ENCODE data around the gene SLC18A2. TPM values are rescaled to one million over a fixed set of nuclear protein-coding genes. Genes with fewer than 3 reads are reported as not detected.

The SLC18A2 gene
- total and polyA plus RNA-seq, 8 donors = 0.39 to 25.5 (median 1.9) TPM

DNA sequence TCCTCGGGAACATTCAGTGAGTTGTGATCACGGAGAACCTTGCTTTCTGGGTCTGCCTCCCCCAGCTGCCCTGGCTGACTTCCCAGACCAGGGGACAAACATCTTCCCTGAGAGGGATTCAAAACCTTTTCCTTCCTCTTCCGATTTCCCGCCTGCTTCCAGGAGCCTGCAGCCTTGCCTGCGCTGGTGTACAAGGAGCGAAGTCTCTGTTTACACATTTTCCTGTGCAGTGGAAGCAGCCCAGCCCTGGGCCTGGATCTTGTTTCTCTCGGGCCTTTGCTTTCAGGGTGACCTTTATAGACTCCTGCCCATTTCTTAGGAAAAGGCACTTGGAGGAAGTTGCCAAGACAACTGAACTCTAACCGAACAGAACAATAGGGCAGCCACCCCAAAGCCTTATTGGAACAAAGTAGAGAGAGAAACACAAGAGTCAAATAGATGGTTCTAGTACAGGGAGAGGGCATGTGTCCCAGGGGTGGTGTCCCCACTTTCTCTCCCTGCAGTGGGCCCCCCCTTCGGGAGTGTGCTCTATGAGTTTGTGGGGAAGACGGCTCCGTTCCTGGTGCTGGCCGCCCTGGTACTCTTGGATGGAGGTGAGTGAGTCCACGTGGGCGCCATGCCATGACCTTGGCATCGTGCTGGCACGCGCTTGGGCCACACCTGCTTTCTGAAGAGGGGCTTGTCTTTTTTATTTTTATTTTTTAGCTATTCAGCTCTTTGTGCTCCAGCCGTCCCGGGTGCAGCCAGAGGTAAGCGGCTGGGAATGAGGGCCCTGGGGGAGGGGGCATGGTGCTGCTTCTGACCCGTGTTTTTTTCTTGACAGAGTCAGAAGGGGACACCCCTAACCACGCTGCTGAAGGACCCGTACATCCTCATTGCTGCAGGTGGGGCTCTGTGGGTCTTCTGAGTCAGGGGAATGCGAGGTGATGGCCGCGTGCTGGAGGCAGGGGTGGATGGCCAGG lies 14.1 kb downstream of the SLC18A2 start:
- intact Hi-C loops (cut with DNase I) = no loop called here
- no peak overlapping the region for H3K4me3 ChIP-seq
- DNase-seq (no peak), FAIRE-seq (no peak), ATAC-seq (no peak)
- H3K9me3 ChIP-seq = no peaks in the 10 kb centered on the region
- H3K27me3 ChIP-seq = no peaks in the 10 kb centered on the region
- TF ChIP-seq, protein P1, sequence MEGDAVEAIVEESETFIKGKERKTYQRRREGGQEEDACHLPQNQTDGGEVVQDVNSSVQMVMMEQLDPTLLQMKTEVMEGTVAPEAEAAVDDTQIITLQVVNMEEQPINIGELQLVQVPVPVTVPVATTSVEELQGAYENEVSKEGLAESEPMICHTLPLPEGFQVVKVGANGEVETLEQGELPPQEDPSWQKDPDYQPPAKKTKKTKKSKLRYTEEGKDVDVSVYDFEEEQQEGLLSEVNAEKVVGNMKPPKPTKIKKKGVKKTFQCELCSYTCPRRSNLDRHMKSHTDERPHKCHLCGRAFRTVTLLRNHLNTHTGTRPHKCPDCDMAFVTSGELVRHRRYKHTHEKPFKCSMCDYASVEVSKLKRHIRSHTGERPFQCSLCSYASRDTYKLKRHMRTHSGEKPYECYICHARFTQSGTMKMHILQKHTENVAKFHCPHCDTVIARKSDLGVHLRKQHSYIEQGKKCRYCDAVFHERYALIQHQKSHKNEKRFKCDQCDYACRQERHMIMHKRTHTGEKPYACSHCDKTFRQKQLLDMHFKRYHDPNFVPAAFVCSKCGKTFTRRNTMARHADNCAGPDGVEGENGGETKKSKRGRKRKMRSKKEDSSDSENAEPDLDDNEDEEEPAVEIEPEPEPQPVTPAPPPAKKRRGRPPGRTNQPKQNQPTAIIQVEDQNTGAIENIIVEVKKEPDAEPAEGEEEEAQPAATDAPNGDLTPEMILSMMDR (IDR thresholded peaks at IDR 0.05) = no peak
- no peaks in the 10 kb centered on the region for H3K4me1 ChIP-seq
- no peaks in the 10 kb centered on the region for H3K36me3 ChIP-seq
- no peak overlapping the region for H3K27ac ChIP-seq
- 74 to 82% methylated on average over 26 of the region's 26 CpGs for WGBS, 2 donors

DNA sequence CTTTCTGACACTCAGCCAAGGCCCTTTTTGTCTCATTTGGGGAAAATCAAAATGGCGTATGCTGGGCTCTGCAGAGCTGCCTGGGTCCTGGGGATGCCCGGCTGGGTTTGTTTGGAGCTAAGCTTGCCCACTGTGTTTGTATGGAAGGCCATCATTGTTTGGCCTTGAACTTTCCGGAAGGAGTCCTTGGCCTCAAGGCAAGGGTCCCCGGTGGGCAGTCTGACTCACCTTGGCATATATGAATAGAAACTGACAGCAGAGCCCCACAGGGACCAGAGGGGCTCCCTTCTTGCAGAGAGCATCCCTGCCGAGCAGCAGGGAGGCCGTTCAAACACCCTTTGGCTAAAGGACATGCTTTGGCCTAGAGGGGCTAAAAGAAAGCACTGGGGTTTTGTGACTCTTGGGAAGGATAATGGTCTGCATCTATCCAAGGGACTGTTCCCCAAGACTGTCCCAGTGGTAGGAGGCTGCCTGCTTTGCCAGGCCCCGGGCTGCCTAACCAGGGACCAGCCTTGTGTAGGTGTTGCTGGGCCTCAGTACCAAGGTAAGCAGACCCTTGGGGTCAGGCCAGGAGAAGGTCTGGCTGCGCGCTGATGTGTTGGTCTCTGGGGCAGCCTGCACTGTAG lies 15.0 kb downstream of the SLC18A2 start:
- no peaks in the 10 kb centered on the region for H3K9me3 ChIP-seq
- no peak for ATAC-seq
- DNase-seq = no peak
- TF ChIP-seq, protein P1 (IDR thresholded peaks at IDR 0.05) = no peak
- no peaks in the 10 kb centered on the region for H3K4me1 ChIP-seq
- intact Hi-C loops (cut with DNase I) = no loop called here
- no peak overlapping the region for H3K4me3 ChIP-seq
- H3K27me3 ChIP-seq = no peaks in the 10 kb centered on the region
- H3K36me3 ChIP-seq = no peaks in the 10 kb centered on the region
- WGBS, 2 donors = 88 to 92% methylated on average over 9 of the region's 9 CpGs
- FAIRE-seq = no peak
- H3K27ac ChIP-seq = no peak overlapping the region

DNA sequence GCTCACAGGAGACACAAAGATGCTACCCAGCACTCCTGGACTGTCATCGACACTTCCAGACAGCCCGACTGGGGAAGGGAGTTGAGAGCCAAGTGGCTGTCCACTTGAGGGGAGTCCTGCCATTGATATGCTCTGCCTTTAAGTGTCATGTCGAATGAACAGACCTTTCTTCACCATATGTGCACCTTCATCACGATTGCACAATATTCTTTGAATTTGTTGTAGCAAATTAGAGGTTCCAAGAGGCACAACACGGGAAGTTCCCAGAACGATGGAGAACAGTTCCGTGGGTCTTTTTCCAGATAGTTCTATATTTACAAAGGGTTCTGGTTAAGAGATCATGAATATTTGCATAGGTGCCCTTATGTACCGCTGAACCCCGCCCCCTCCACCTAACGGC lies 16.0 kb downstream of the SLC18A2 start:
- Histone ChIP-seq H3K4me3 (no peak overlapping the region), H3K36me3 (no peaks in the 10 kb centered on the region), H3K9me3 (no peaks in the 10 kb centered on the region), H3K4me1 (no peaks in the 10 kb centered on the region), H3K27me3 (no peaks in the 10 kb centered on the region), H3K27ac (no peak overlapping the region)
- no peak for ATAC-seq
- WGBS, 2 donors = 70 to 72% methylated on average over 10 of the region's 10 CpGs
- FAIRE-seq = no peak
- intact Hi-C loops (cut with DNase I) = no loop called here
- no peak for DNase-seq
- TF ChIP-seq, protein P1 (IDR thresholded peaks at IDR 0.05) = no peak

DNA sequence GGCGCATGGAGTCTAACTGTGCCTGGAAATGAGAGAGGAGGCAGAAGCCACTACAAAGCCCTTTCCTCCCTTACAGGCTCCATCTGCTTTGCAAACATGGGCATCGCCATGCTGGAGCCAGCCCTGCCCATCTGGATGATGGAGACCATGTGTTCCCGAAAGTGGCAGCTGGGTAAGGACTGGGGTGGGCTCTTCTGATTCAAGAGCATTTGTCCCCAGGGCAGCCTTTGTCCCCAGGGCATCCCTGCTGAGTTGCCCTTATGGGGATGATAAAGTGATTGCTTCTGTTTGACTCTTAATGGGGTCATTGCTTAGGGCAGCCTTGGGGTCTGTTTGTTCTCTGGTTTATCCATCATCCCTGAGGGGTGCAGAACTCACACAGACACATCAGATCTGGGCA lies 16.8 kb downstream of the SLC18A2 start:
- intact Hi-C loops (cut with DNase I) = no loop called here
- no peaks in the 10 kb centered on the region for H3K27me3 ChIP-seq
- no peak overlapping the region for H3K27ac ChIP-seq
- ATAC-seq (no peak), DNase-seq (no peak), FAIRE-seq (no peak)
- H3K36me3 ChIP-seq = no peaks in the 10 kb centered on the region
- no peak overlapping the region for H3K4me3 ChIP-seq
- no peaks in the 10 kb centered on the region for H3K4me1 ChIP-seq
- WGBS, 2 donors = 79 to 90% methylated on average over 3 of the region's 3 CpGs
- TF ChIP-seq, protein P1 (IDR thresholded peaks at IDR 0.05) = no peak
- no peaks in the 10 kb centered on the region for H3K9me3 ChIP-seq

DNA sequence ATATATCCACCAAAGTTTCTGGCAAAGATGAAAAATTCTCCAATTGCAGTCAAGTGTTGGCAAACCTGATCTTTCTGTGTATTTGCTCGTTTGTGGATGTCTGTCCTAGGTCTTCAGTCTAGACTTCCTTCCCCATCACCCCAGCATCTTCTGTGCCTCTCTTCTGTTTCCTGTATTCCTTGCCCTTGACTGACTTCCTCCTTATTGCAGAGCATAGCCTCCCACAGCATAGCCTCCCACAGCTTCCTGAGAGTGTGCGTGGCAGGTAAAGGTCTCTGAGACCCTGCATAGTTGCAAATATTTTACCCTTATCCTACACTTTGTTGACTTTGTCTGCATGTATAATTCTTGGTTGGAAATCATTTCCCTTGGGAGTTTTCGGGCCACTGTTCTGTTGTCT lies 18.4 kb downstream of the SLC18A2 start:
- no peak overlapping the region for H3K27ac ChIP-seq
- H3K4me1 ChIP-seq = peaks cover 0 to 4% (median 0%) of the 10 kb centered on the region in 3 donors
- intact Hi-C loops (cut with DNase I) = no loop called here
- no peaks in the 10 kb centered on the region for H3K9me3 ChIP-seq
- H3K36me3 ChIP-seq = no peaks in the 10 kb centered on the region
- H3K4me3 ChIP-seq = no peak overlapping the region
- WGBS, 2 donors = 64 to 75% methylated on average over 3 of the region's 3 CpGs
- no peak for DNase-seq
- H3K27me3 ChIP-seq = no peaks in the 10 kb centered on the region
- TF ChIP-seq, protein P1 (IDR thresholded peaks at IDR 0.05) = no peak
- no peak for ATAC-seq
- FAIRE-seq = no peak

Measured in pancreas (tissue), 10 donors.